ENCODE measurements around the gene RNF144A.

DNA sequence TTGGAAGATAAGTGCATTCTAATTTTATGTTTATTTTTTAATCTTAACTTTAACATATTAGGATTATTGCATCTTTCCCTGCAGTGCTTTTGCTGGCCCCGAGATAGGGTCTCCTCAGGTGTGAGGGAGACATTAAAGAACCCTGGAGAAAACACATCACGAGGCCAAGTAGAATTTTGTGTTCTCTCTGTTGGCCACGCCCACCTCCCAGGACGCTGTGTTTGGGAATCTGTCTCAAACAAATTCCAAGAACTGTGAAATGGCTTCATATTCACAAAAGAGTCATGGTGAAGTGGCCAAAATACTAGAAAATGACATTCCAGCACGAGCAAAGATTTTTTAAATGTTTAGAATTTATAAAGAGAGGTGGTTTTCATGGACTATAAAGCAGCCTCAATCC, 27.3 kb downstream of the RNF144A start:
- TF ChIP-seq, protein P1, sequence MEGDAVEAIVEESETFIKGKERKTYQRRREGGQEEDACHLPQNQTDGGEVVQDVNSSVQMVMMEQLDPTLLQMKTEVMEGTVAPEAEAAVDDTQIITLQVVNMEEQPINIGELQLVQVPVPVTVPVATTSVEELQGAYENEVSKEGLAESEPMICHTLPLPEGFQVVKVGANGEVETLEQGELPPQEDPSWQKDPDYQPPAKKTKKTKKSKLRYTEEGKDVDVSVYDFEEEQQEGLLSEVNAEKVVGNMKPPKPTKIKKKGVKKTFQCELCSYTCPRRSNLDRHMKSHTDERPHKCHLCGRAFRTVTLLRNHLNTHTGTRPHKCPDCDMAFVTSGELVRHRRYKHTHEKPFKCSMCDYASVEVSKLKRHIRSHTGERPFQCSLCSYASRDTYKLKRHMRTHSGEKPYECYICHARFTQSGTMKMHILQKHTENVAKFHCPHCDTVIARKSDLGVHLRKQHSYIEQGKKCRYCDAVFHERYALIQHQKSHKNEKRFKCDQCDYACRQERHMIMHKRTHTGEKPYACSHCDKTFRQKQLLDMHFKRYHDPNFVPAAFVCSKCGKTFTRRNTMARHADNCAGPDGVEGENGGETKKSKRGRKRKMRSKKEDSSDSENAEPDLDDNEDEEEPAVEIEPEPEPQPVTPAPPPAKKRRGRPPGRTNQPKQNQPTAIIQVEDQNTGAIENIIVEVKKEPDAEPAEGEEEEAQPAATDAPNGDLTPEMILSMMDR (IDR thresholded peaks at IDR 0.05): no peak
- TF ChIP-seq EP300 (IDR thresholded peaks at IDR 0.05) (no peak), POLR2A (IDR thresholded peaks at IDR 0.05) (no peak), POLR2AphosphoS5 (IDR thresholded peaks at IDR 0.05) (no peak)

Measured in suprapubic skin (tissue), 4 donors.